ENCODE results near the gene ARL14EPL.
A peak's percentile ranks its signal among the peaks of the same experiment; 100 is the strongest.

ARL14EPL gene

GRCh38 chr5:116032094-116032517, at the start of gene ARL14EPL:
TSS of gene ARL14EPL (plus strand) at chr5:116032472. CDS start at chr5:116051466, 18,994 bp downstream.
- peak; percentile 28 for DNase-seq

- DNase-seq: no peak
Measured at GRCh38 chr5:115983519-115983918, 48.8 kb upstream of the ARL14EPL start.

GRCh38 chr5:115985802-115986757, 46.2 kb upstream of the ARL14EPL start:
- peak; percentile 23 for DNase-seq

- DNase-seq: no peak
Measured at GRCh38 chr5:115988002-115988401, 44.3 kb upstream of the ARL14EPL start.

GRCh38 chr5:115992848-115993350, 39.4 kb upstream of the ARL14EPL start:
- DNase-seq: no peak

- no peak for DNase-seq
Measured at GRCh38 chr5:115995351-115995750, 36.9 kb upstream of the ARL14EPL start.

GRCh38 chr5:116002116-116002906, 30.0 kb upstream of the ARL14EPL start:
- DNase-seq: no peak

GRCh38 chr5:116004248-116004647, 28.0 kb upstream of the ARL14EPL start:
- DNase-seq: no peak

GRCh38 chr5:116009806-116010205, 22.5 kb upstream of the ARL14EPL start:
- no peak for DNase-seq

- no peak for DNase-seq
Measured at GRCh38 chr5:116011046-116011445, 21.2 kb upstream of the ARL14EPL start.

- DNase-seq: peak; percentile 2
Measured at GRCh38 chr5:116013207-116013785, 19.0 kb upstream of the ARL14EPL start.

GRCh38 chr5:116013936-116014335, 18.3 kb upstream of the ARL14EPL start:
- DNase-seq: peak; percentile 11

- DNase-seq: no peak
Measured at GRCh38 chr5:116023619-116024018, 8.7 kb upstream of the ARL14EPL start.

GRCh38 chr5:116025866-116026265, 6.4 kb upstream of the ARL14EPL start:
- no peak for DNase-seq

- no peak for DNase-seq
Measured at GRCh38 chr5:116032991-116033390, 719 bp downstream of the ARL14EPL start.

- DNase-seq: no peak
Measured at GRCh38 chr5:116035123-116035522, 2.9 kb downstream of the ARL14EPL start.

- no peak for DNase-seq
Measured at GRCh38 chr5:116037236-116037822, 5.1 kb downstream of the ARL14EPL start.

GRCh38 chr5:116038817-116039216, 6.5 kb downstream of the ARL14EPL start:
- no peak for DNase-seq

GRCh38 chr5:116042375-116042774, 10.1 kb downstream of the ARL14EPL start:
- no peak for DNase-seq

- no peak for DNase-seq
Measured at GRCh38 chr5:116044073-116044472, 11.8 kb downstream of the ARL14EPL start.

GRCh38 chr5:116045821-116046220, 13.5 kb downstream of the ARL14EPL start:
- DNase-seq: no peak

- no peak for DNase-seq
Measured at GRCh38 chr5:116046261-116046660, 14.0 kb downstream of the ARL14EPL start.

- no peak for DNase-seq
Measured at GRCh38 chr5:116046823-116047222, 14.6 kb downstream of the ARL14EPL start.

Data from eye (tissue), 1 donor.